Germinal center (tissue), 1 donor: ENCODE measurements around the gene UNC45A.

Experiments used
- DNase-seq: peaks from one replicate; pipeline ENCODE4 v3.0.0; 2012; ENCODE audit warnings: mixed read lengths, low spot score

UNC45A gene

DNA sequence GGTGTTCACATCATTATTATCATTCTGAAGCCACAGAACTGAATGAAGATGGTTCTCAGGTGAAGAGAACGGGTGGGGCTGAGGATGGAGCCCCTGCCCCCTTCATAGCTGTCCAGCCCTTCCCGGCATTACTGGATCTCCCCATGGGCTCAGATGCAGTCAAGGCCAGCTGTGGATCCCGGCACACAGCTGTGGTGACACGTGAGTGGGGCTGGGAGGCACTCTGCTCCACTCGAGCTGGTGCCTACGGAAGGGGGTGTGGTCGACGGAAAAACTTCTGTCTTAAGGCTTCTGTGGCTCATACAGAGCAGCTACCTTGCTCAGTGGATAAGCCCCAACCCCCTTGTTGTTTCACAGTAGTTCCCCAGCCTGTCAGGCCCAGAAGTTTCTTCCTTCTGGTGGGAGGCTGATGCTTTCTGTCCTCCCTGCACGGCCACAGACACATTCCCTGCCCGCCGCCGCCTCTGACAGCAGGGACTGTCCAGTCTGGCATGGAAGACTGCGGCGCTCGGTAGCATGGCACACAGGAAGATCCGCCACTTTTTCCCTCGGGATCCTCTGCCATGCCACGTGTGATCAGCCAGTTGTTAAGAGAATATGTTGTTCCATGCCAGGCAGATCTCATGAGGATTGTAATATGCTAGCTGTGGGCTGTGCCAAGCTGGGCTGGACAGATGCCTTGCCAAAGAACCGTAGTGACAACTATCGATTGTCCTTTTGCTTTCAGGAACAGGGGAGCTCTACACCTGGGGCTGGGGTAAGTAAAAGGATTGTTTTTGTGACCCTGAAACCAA, 25.4 kb downstream of the UNC45A start:
- no peak for DNase-seq

DNA sequence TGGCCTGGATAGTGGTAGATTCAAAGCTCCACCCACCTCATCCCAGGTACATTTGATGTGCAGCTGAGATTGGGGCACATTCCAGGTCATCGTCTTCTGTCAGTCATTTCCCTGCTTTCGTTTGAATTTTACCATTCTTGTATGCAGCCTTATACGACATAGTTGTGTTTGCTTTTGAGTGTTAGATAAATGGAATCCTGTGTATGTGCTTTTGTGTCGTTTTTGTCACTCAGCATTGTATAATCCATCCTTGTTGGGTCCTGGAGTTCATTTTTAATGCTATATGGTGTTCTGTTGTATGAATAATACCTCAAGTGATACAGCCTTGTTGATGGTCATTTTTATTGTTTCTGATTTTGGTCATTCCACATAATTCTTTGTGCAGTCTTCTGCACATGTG, 26.9 kb downstream of the UNC45A start:
- DNase-seq: no peak

DNA sequence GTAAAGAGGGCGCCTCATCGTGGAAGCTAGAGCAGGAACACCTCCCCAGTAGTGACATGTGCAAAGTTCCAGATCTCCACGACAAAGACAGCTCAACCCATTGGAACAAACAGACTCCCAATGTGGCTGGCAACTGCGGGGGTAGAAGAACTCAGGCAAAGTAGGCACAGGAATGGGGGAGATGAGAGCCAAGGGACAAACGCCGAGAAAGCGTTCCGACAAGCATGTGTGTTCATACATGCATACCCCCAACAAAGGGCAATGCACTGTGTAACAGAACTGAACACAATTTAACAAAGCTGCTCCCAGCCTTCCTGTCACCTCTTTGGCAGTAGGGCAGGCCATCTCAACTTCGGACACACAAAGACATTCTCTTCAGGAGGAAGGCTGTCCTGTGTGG, 31.2 kb downstream of the UNC45A start:
- no peak for DNase-seq

DNA sequence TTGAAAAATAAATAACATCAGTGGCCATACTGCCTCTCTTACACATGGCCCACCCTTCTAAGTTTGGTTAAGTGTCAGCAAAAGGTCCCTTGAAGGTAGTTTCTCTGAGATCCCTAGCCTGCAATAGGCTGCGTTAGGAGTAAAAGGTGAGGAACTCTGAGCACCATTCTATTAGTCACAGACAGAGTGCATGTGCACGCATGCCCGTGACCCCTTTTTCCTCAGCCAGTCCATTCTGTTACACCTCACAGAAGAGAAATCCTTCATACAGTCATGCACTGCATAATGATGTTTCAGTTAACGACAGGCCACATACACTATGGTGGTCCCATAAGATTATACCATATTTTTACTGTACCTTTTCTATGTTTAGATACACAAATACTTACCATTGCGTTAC, 32.1 kb downstream of the UNC45A start:
- no peak for DNase-seq

DNA sequence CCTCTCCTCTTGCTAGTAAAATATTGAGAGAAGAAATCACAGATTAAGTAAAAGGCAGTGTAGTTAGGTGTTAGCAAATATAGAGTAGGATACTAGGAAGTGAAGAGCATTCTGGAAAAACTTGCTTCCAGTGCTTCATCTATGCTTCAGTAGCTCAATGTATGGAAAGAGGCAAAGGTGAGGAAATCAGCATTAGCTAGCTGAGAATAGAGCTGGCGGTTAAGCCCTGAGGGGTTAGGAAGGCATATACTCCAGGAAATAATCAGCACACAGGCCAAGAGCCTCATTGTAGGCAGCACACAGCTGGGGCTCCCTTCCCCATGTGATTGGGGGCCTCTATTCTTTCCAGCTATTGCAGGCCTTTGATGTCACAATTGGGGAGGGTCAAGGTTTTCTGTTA, 33.3 kb downstream of the UNC45A start:
- DNase-seq: no peak

DNA sequence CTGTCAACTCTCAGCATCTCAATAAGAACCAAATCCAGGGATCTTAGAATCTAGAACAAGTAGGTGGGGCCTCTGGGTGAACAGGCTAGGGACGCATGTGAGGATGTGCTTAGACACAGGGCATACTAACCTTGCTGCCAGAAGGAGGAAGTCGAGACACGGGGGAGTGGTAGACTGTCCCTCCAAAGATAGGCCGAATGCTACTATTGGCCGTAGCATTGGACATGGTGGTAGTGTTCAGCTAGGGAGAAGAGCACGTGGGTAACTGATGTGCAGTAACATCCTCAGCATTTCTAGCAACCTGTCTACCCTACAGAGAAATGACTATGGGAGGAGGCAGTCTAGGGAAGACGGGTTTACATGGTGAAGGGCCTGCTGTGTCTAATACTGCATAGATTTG, 35.2 kb downstream of the UNC45A start:
- DNase-seq: no peak

DNA sequence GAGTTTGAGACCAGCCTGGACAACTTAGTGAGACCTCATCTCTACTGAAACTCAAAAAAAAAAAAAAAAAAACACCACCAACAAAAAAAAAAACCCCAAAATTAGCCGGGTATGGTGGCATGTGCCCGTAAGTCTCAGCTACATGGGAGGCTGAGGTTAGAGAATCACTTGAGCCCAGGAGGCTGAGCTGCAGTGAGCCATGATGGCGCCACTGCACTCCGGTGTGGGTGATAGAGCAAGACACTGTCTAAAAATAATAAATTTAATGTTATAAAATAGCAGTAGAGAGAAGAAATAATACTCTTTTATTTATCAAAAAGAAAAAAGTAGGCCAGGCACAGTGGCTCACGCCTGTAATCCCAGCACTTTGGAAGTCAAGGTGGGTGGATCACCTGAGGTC, 37.0 kb downstream of the UNC45A start:
- DNase-seq: no peak

DNA sequence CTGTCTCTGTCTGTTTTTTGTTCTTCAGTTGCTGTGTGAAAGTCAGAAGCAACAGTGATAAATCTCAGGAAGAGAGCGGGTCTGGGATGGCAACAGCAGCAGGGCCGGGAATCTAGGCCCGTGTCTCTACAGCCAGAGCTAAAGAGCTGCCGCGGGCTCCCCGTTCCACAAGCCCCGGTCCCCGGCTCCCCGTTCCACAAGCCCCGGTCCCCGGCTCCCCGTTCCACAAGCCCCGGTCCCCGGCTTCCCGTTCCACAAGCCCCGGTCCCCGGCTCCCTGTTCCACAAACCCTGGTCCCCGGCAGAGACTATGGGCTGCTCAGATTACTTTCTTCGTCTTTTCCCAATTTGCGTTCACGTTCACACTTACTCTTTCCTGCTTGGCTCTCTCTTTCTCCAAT, 39.1 kb downstream of the UNC45A start:
- DNase-seq: no peak

DNA sequence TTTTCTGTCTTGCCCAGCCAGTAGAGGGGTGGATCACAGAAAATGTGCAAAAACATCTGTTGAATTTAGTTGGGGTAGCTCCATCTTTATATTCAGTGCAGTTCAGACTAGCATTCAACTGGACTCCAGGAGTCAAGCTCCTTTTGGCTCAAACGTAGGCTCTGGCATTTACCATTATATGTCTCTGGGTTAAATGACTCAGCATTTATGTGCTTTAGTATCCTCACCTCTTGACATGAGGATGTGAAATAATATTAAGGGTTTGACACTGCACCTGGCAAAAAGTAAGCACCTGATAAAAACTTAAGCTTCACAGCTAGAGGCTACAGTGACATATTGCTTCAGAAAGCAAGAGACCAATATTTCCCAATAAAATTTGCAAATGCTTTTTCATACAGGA, 44.5 kb downstream of the UNC45A start:
- DNase-seq: no peak

DNA sequence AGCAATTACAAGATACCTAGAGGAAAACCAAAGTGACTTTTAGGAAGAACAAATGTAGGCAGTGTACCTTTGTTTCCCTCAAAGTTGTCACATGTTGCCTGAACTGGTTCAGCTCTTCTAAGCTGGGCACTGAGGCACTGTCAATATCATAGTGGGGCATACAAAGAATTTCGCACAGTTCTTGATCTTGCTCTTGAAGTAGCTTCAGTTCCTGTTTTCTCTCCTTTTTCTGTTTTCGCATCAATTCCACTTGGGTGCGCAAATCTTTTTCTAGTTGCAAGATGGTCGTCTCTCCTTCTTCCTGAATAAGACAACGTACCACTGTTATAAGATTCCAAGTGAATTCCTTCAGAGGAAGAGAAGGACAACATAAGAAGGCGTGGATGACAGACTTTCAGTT, 46.6 kb downstream of the UNC45A start:
- no peak for DNase-seq

DNA sequence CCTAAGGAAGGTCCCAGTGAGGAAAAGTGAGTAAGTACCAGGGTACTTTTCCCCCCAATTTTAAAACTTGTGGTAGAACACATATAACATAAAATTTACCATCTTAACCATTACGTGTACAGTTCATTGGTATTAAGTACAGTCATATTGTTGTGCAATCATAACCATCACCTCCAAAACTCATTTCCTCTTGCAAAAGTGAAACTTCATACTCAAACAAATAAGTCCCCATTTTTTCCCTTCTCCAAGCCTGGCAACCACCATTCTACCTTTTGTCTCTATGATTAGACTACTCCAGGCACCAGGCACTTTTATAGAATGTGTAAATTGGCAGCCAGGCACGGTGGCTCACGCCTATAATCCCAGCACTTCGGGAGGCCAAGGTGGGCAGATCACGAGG, 47.0 kb downstream of the UNC45A start:
- DNase-seq: no peak

DNA sequence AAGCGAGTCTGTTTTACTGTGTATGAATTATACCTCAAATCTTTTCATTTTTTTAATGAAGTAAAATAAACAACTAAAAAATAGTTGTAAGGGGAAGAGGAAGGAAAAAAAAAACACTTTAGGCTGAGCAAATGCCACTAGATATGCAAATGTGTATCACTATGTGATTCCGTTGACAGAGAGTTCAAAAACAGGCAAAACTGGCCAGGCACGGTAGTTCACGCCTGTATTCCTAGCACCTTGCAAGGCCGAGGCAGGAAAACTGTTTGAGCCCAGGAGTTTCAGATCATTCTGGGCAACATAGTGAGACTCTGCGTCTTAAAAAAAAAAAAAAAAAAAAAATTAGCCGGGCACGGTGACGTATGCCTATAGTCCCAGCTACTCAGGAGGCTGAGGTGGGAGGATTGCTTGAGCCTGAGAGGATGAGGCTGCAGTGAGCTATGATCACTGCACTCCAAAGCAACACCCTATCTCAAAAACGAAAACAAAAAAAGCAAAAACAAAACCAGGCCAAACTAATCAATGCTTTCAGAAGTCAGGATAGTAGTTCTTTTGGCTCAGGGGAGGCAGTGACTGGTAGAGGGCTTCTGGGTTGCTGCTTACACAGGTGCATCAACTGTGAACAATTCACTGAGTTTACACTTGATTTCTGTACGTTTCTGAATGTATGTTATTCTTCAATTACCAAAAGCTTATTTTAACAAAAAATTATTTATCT, 51.9 kb downstream of the UNC45A start:
- DNase-seq: no peak

DNA sequence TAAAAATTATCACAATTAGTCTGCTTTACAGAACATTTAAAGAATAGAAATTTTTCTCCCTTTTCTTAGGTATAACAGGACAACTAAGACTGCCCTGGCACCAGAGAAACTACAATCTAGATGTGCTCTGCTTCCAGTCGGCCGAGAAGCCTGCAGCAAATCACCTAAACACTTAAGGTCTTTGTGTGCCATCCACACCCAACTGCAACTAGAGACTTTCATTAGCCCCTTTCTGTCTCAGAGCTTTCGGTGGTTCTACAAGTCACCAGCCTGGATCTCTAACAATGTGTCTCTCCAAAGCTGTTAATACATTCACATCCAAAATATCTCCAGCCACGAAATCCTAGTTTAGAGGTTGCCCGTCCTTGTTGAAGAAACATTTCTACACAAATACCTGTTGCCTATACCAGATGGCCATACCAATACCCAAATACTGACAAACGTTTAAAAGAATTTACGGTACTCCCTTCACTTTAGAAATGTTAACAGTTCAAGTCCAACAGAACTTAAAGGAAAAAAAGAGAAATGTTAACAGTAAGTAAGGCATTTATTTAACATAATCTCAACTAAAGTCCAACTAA, 52.6 kb downstream of the UNC45A start:
- DNase-seq: no peak

DNA sequence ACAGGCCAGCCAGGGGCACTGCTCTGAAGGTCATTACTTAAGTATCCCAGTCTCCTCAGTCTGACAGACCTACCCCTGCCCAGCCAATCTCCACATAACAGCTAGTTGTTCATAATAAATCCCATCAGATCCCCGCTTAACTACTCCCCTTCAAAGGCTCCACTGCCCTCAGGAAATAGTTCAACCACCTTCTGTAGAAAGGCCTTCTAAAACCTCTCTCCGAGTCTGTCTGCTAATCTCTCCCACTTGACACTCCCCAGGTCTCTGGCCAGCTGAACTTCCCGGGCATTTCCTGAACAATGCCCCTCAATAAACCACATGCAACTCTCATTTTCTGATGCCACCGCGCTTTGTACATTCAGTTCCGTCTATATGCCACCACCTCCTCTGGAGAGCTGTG, 53.2 kb downstream of the UNC45A start:
- DNase-seq: peak; percentile 15

DNA sequence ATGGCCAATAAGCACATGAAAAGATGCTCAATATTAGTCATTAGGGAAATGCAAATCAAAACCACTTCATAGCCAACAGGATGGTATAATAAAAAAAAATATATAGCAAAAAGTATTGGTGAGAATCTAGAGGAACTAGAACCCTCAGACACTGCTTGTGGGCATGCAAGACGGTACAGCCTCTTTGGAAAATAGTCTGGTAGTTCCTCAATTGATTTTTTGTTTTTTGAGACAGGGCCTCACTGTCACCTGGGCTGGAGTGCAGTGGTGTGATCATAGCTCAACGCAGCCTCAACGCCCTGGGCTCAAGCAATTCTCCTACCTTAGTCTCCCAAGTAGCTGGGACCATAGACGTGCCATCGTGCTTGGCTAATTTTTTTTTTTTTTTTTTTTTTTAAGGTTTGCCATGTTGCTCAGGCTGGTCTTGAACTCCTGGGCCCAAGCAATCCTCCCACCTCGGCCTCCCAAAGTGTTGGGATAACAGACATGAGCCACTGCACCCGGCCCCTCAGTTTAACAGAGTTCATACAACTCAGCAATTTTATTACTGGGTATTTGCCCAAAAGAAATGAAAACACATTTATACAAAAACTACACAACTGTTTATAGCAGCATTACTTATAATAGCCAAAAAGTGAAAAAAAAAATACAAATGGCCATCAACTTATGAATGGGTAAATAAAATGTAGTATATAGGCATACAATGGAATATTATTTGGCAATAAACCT, 54.1 kb downstream of the UNC45A start:
- peak; percentile 34 for DNase-seq

DNA sequence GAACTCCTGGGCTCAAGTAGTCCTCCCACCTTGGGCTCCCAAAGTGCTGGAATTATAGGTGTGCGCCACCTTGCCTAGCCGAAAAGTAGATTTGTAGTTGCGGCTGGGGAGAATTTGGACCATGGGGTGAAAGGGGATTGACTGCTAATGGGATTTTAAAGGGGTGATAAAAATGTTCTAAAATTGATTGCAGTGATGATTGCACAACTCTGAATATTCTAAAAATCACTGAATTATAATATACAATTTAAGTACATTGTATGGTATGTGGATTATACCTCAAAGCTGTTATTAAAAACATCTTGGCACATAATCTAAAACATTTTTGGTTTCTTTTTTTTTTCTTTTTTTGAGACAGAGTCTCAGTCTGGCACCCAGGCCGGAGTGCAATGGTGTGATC, 55.4 kb downstream of the UNC45A start:
- no peak for DNase-seq

DNA sequence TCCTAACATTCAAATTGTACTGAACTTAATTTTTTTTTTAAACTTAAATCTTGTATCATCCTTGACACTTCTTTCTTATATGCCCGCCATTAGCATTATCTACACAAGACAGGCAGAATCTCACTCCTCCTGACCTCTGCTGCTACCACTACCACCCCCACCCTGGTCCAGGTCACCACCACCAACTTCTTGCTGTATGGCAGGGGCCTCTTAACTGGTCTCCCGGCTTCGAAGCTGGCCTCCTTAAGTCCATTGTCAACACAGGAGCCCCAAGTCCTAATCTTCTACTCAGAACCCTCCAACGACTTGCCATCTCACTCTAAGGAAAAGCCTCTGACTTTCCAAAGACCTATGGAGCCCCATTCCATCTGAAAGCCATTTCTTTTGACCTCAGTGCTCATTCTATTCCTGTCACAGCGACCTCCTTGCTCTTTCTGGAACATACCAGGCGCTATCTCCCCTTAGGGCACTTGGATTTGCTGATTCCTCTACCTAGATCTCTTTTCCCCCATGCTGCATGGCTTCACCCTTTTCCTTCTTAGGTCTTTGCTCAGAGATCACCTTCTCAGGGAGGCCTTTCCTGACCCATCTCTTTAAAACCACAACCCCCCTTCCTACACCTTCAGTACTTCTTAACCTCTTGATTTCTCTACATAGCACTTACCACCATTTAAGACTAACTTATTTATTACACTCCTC, 56.7 kb downstream of the UNC45A start:
- DNase-seq: no peak

DNA sequence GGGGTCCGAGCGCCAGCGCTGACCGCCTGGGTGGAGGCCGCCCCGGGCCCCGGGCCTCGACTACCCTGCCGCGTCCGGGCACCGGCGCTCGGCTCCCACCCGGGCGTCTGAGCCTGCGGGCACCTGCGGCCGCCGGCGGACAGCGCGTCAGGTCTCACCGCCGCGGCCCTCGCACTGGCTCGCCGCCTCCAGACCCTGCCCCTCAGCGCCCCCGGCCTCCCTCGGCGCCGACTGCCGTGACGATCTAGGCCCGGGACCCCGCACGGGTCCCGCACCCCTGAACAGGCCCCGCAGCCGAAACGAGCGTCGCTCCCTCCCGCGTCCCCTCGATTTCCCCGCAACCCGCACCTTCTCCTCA, 59.0 kb downstream of the UNC45A start:
- DNase-seq: peak; percentile 41

DNA sequence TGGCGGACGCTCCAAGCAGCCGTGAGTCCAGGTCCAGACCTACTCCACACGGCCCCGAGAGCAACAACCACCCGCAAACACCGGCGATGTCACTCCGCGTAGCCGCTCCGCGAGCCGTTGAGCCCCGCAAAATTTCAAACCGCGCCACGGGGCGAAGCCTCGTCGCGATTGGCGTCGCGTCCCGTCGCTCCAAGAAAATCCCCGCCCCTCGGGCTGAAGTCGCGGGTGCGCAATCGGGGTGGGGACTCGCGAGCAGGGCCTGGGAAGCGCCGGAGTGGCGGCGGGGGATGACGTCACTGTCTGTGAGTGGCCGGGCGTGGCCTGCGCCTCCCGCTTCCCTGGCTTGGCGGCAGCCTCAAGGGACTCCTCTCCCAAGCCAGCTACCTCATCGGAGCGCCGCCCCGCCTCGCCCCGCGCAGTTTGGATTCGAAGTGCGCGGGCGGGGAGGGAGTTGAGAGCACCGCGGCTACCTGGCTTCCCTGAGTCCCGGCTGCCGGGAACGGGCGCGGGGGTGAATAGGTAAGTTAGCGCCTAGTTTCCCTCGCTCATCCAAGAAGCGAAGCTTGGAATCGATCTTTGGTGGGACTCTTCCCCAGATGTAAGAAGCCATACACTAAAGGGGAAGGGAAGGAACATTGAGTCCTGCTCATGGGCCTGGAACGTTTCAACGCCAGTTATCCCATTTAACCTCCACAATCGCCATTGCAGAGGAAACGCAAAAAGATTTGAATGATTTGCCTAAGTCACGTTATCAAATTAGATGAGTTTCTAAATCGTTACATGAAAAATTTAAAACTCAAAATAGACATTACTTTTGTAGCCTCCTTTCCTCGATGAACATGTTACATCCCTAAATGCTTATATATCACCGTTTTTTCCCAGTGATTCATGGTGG, 59.6 kb downstream of the UNC45A start, which contains the start of gene PRC1:
PRC1 (minus strand) TSS at position 119 of the 895 bp plus-strand sequence; CDS start at position 1, 118 bp downstream.
- peak; percentile 99 for DNase-seq

DNA sequence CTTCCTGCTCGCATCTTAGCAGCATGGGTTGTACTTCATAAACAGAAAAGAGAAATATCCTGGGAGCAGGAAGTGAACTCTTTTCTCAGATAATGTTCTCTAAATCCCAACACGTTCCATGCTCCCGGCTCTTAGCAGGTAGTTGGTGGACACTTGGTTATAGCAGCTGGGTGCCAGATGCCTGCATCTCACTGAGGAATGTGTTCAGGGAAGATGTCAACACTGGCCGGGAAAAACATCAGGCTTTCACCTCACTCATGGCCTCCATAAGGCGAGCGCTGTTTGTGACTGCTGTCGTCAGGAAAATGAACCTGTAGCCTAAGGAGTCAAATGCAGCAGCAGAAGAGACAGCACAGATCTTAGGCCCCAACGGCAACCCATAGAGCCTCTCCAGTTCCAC, 63.7 kb downstream of the UNC45A start:
- no peak for DNase-seq

DNA sequence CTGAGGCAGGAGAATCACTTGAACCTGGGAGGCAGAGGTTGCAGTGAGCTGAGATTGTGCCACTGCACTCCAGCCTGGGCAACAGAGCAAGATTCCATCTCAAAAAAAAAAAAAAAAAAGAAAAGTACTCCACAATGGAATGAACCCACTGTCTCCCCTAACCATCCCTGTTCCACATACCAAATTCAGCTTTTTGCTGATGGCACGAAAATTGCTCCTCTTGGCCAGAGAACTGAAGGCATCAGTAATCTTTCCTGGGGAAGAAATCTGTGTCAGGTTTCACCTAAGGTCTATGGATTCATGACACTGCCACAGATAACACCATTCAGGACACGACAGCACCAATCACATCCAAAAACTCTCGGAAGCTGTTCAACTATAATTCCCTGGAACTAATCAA, 66.1 kb downstream of the UNC45A start:
- no peak for DNase-seq
